ENCODE results near the gene SLC7A10.
"Not testable (repeated sequence)": the region's sequence is repeated elsewhere in the genome, so short reads cannot be mapped to it uniquely, and the experiment has no call there.

Gene SLC7A10

GRCh38 chr19:33175156-33175782 lies 50.4 kb downstream of the SLC7A10 start:
- DNase-seq: no peak

GRCh38 chr19:33174186-33174585 lies 51.5 kb downstream of the SLC7A10 start:
- DNase-seq: no peak

- DNase-seq: no peak
These were observed 53.7 kb downstream of the SLC7A10 start for GRCh38 chr19:33171916-33172359.

- no peak for DNase-seq
These were observed 54.3 kb downstream of the SLC7A10 start for GRCh38 chr19:33171222-33171795.

- no peak for DNase-seq
These were observed 57.1 kb downstream of the SLC7A10 start for GRCh38 chr19:33168528-33168927.

- DNase-seq: no peak
These were observed 58.2 kb downstream of the SLC7A10 start for GRCh38 chr19:33167438-33167837.

- not testable (repeated sequence) for DNase-seq
These were observed 59.6 kb downstream of the SLC7A10 start for GRCh38 chr19:33166037-33166436.

- DNase-seq: no peak
These were observed 62.2 kb downstream of the SLC7A10 start for GRCh38 chr19:33163481-33163880.

- DNase-seq: no peak
These were observed 64.4 kb downstream of the SLC7A10 start for GRCh38 chr19:33161201-33161600.

- no peak for DNase-seq
These were observed 65.8 kb downstream of the SLC7A10 start for GRCh38 chr19:33159893-33160292.

- no peak for DNase-seq
These were observed 66.5 kb downstream of the SLC7A10 start for GRCh38 chr19:33159149-33159548.
